ENCODE results near the gene GPR61.
A peak's percentile ranks its signal among the peaks of the same experiment; 100 is the strongest.

GPR61 gene

DNA sequence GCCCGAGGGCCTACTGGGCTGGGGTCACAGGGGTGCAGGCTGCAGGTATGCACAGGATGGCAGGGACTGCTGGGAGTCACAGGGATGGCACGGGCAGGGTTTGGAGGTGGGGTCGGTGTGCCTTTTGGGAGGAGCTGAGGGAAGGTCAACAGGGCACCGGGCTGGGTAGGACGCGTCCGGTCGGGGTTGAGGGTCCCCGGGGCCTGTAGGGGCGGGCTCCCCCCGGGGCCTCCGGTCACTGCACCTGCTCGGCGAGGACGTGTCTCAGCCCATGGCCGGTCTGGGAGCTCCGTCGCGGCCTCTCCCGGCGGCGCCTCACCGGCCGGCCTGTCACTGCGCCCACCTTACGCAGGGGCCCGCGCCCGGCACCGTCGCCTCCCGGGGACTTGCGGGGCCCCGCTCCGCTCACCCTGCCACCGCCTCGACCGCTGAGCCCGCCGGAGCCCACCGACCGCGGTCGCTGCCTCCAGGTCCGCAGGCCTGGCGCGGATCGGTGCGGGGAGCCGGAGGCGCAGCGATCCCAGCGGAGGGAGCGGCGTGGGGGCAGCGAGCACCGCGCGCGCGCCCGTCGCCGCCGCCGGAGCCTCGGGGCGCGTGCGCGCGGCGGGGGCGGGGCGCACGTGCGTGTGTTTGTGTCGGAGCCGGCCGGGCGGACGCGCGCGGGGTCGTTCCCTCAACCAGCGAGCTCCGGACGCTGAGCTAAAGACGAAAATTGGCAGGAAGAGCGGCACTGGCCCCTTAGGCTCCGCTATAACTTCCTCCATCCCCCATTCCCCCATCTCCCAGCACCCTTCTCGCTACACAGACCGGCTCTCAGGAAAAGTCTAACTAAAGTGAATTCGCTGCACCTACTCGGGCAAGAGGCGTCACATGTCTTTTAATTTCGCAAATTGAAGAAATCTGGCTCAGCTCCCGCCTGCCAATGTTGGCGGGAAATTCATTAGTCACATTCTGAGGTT, 30.2 kb upstream of the GPR61 start, which contains the start of gene AMIGO1:
AMIGO1 (minus strand) TSS at position 552 of the 959 bp plus-strand sequence. CDS start 815 bp downstream, outside the sequence.
- DNase-seq: peak; percentile 52 to 61

DNA sequence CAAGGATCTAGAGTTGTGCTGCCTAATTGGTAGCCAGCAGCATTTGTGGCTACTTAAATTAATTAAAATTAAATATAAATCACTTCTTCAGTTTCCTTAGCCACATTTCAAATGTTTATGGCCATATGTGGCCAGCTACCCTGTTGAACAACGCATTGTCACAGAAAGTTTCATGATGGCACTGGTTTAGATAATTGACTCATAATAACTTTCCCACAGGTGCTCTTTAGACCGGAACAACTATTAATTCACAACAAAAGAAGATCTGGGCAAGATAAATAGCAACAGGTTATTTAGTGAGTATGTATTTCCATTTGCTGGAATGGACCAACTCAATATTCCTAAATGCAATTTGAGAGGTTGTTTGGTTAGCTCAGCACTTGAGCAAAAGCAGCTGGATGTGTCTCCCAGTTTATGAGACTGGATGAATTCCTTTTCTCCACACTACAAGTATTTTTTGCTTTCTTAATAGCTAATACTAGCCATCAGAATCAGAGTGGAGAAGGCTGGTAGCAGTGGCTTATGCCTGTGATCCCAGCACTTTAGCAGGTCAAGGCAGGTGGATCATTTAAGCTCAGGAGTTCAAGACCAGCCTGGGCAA, 26.5 kb upstream of the GPR61 start:
- DNase-seq: no peak

DNA sequence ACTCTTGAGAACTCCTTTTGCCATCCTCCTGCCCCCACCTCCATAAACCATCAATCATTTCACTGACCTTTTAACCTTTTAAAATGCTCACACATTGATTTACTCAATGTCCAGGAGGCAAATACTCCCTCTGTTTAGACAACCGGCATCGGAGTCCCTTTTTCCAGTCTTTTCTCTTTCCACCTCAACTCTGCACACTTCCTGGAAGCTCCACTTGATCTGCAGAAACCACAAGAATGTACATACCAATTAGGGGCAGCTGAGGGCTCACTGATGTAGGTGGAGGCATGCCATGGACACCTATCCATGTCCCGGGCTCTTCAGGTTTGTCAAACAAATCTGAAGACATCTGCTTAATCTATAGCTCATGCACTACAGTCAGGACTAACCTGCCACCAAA, 24.8 kb upstream of the GPR61 start:
- DNase-seq: no peak

DNA sequence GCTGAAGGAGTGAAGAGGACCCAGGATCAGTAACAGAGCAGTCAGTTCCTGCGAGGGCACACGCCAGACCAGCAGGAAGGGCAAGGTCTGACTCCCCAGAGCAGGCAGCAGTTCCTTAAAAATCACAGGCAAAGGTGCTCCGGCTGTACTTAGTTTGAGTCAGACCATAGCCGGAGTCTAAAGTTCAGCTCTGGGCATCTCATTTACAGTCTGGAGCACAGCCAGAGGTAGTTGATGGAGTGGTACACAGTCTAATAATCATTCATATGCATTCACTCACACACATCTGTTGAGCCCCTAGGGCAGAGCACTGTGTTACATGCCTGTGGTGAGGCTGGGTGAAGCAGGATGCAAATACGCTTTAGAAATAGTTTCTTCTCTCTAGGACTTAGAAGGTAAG, 22.8 kb upstream of the GPR61 start:
- no peak for DNase-seq

DNA sequence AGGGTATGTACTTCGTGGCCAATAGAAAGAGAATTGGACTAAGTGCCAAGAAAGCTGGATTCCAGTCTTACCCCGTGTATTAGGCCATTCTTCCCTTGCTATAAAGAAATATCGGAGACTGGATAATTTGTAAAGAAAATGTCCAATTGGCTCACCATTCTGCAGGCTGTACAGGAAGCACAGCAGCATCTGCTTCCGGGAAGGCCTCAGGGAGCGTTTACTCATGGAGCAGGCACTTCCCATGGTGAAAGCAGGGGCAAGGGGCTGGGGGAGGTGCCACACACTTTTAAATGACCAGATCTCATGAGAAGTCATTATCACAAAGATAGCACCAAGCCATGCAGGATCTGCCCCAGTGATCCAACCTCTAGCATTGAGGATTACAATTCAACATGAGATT, 22.3 kb upstream of the GPR61 start:
- DNase-seq: no peak

DNA sequence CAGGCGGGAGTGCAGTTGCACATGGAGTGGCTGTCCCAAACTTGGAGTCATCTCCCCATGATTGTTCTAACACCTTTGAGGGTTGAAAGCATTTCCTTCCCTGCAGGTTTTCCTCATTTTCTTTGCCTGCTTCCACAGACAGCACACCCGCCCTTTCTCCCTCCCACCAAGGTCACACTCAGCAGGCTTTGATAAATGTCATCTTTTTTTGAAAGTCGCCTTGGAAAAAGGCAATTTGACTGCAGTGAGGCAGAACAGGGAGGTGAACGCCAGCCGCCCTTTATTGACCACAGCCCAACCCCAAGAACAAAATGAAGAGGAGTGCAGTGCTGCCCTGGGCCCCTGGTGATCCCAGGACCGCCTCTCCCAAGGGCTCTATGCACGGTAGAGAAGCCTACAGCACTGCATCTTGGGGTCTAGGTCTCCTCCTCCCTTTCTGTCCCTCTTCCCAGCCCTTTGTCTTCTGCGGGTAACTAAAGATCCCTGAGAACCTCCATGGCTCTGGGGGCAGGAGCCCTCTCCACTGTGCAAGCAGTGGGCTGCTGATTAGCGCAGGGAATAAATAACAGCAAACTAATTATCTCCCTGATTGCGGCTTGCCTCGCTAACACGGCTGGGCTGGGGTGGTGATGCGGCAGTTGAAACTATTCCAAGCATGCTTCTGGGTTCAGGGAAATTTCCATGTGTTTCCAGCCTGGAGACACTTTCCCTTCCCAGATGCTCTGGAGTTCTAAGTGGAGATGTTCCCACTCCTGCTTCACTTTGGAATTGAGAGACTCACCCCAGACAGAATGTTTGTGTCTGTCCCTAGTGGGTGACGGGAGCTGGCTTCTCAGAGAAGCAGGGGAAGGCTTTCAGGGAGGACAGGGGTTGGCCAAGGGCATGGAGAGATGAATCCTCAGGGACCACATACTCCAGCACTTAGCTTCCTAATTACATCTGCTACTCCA, 18.4 kb upstream of the GPR61 start:
- DNase-seq: no peak

DNA sequence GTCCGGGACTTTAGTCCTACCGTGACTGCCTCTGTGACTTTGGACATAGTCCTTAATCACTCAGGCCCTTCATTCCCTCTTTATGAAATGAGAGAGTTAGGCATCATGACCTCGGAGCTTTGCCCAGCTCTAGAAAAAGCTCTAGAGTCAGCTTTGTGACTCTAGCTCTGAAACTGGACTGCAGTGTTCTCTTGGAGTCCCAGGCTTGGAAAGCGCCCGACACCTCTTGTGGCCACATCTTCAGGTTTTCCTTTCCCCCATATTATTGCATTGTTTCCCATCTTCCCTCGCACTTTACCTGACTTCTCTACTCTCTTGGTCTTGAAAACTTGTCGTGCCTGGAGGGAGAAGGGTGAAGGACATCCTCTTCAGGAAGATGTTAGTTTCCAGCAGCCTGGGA, 17.6 kb upstream of the GPR61 start:
- DNase-seq: no peak

DNA sequence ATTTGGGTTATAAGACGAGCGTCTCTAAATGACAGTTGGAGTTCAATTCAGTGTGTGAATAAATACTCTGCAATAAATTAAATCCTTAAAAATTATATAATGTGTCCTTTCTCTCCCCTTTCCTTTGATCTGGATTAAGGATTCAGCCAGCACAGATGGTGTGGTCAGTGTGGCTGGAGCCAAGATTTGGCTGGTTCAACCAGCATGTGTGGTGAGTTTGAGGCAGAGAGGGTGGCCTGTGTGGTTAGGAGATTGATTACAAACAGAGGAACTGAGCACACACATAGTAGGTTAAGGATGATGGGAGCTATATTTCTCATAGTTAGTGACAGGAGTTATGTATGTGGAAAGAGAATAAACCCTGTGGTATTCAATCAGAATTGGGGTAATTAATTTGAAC, 16.0 kb upstream of the GPR61 start:
- DNase-seq: no peak

DNA sequence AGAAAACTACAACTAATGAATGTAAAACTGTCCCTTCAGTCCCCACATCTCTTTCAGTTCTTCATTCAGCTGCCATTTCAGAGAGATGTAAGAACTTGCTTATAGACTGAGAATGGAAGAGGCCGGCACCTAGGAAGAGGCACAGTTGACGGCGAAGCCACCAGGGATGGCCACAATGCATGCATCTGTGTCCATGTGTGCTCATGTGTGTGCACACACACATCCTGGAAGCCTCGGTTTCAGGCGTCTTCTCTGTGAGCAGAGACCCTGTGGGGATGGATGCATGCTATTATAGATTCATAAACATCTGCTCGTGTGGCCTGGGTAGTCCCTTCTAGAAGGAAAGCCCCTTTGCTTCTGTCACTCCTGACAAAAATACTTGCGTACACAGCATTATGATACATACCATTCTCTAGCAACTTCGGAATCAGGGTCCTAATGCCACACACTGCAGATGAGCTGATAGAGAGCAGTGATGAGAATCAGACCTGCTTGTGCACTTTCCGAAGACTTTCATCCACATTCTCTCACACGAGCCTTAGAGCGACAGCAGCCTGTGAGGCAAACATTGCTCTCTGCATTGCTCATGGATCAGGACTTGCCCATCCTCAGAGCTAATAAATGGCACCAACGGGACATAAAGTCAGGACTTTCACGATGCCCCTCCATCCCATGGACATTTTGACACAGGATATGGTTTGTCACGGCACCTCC, 12.4 kb upstream of the GPR61 start:
- no peak for DNase-seq

DNA sequence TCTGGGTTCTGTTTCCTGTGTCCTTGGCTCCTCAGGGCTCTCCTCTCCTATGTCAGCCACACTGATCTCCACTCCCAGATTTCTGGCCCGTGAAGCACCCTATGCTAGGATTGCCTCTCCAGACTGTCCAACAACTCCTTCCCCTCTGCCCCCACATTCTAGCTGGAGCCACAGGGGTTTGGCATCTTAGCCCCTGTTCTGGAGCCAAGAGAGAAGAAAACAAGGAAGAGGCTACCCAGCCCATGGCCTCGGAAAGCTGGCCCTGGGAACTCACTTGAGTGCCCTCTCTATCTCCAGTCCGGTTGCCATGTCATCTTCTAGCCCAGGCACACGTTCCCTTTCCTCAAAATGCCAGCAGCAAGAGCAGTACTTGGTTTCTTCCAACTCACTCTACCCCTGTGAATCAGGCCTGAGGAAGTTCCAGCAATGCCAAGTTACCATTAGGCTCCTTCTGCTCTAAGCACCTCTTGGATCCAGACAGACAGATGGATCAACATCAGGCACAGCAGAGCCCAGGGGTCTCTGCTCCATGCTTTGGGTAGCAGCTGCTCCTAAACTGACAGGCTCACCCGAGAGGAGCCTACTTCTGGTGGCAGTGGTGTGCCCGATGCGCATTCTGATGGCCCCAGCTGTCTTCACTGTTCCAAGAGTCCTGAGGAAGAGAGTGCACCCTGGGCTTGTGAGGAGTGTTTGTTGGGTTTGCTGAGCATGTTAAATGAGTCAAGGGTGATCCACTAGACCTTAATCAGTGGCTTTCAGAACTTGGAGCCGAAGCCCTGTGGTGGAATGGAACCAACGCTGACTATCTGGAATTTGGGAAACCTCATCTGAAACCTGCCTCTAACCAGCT, 11.6 kb upstream of the GPR61 start:
- no peak for DNase-seq

DNA sequence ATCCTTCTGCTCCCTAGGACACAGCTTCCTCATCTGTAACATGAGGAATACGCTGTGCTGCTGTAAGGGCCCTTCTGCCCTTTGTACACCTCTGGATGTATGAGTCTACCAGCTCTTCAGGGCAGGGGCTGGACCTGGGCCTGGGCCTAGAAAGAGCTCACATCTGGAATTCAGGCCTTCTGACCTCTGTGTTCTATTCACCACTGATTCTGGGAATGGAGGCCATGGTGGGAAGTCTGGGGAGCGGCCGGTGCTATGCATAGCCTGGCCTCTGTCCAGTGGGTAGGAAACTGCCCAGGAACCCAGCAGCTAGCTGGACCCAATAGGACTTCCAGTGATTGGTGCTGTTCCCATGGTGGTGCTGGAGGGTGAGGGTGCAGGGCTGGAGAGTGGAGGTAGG, 11.0 kb upstream of the GPR61 start:
- DNase-seq: no peak

DNA sequence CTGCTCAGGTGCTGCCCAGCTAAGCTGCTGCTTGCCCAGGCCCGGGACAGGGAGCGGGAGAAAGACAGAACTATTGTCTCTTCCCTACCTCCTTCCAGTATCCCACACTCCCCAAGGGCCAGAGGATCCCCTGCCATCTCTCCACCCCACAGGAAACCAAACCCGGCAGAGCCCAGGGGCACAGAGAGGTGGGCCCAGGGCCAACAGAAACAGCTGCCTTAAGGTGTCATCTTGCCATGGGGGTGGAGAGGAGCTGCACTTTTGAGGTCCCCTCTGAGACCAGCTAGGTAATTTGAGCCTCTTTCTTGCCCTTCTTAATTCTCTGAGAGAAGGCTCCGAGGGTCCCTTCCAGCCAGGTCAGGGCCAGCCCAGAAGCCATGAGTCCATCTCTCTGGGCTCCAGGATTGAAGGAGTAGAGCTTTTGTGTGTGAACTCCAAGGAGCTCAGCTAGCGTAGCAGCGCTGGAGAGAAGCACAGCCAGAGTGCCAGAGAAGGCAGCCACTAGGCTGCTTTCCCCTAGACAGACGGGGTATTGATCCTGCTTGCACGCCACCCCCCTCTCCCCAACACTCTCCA, 9.7 kb upstream of the GPR61 start:
- DNase-seq: no peak

DNA sequence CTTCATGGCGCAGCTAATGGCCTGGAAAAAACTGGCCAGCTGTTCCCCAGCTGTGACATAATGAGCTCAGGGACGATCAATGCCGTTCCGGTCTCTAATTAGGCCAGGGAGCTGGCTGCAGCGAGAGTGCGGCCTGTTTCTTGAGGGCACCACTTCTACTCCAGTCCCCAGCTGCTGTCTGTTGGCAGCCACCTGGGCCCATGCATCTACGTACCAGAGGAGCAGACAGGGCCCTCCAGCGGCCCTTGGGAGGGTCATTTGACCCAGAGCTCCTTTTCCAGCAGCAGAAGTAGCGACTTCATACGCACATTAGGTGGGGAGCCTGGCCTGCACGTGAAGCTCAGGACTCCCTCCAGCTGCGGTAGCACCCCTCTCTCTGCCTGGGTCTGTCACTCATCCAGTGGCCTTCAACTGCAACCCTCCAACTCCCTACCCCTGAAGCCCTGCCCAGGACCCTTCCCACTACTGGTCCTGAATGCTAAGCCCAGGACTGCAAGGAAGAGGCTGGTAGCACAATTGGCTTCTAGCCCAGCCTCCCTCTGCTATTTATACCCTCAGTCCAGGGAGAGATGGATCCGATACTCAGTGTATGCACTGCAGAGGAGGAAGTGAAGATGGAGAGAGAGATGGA, 9.1 kb upstream of the GPR61 start:
- no peak for DNase-seq

DNA sequence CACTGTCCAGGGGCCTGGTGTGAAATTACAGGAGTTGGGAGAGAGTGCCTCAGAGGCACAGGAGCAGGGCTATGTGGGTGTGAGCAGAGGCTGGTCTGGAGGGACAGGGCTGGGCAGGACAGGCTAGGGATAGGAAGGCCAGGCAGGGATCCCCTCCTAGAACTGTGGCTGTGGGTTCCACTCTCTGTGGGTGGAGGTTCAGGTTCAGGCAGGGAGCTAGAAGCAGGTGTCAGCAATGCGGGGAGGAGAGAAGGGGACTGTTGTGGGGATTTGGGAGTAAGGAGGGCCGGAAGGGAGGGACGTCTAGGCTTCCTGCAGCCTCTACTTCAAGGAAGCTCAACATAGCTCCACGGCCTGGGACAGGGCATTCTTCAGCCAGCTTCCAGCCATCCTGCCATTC, 8.3 kb upstream of the GPR61 start:
- no peak for DNase-seq

DNA sequence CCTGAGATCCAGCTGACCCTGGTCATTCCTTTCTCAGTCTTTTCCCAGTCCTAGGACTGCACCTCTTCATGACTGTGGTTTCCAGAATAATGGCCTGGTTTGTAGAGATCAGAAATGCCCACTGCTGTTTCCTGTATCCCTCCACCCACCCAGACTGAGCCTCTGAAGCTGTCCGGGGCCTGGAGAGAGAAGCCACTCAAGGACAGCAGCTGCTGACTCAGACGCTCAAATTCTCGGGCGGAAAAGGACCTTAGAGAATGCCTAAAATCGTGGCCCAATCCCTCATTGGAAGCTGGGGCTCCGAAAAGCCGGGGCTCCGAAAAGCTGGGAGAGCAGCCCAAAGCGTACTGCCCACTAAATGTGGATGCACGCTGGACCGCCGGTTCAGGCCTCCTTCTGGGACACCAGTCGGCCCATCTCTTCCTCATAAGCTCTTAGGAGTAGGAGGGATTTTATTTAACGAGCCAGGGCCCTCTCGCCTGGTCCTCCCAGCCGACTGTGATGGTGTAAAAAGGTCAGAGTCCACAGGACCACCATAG, 7.8 kb upstream of the GPR61 start:
- no peak for DNase-seq

DNA sequence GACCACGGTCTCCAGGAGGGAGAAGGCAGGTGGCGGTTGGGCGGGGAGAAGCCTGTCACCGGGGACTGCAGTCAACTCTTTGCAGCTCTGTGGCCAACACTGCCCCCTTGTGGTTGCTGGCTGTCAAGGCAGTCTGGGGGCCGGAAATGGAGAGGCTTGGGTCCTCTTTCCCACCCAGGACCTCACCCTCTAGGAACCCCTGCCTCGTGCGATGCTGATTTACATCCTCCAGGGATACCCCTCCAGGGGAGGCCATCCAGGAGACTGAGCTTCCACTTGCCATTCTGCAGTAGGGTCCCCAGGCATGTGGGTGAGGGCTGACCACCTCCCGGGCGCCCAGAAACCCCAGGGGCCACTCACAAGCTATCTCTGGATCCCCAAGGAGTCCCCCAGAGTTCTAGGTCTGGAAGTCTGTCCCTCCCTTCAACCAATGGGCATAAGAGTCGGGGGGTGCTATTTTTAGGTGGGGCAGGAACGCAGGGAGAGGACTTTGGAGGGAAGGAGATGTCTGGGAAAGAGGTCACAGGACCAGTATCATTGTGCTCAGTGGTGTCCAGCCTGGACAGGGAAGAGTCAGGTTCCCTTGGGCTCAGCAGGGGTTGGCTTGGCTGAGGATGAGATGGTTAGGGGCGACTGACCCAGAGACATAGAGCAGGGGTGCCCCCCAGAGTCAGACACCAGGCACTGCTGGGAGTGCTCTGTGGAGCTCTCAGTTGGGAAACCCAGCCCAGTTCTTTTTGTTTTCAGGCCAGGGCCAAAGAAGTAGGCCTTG, 7.1 kb upstream of the GPR61 start:
- peak; percentile 95 to 98 for DNase-seq

DNA sequence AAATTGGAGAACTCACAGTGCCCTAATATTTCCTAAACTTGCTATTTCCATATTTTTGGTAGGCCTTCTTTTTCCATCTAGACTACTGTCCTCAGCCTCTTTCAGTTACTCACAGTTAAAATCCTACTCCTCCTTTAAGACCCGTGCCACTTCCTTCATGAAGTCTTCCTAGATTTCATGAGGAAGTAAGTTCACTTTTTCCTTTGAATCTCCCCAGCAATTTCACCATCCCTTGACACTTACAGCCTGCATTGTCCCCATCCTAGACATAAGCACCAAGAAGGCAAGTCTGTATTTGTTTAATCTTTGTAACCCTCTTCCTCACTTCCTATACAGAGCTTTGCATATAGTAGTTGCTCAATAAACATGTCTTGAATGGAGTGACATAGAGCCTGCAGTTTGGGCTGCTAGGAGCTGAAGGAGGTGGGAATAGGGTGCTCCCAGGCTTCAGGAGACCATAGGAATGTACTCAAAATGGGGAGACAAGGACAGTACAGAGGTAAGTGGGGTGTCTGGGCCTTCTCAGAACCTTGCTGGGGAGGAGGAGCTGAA, 5.3 kb upstream of the GPR61 start:
- no peak for DNase-seq

DNA sequence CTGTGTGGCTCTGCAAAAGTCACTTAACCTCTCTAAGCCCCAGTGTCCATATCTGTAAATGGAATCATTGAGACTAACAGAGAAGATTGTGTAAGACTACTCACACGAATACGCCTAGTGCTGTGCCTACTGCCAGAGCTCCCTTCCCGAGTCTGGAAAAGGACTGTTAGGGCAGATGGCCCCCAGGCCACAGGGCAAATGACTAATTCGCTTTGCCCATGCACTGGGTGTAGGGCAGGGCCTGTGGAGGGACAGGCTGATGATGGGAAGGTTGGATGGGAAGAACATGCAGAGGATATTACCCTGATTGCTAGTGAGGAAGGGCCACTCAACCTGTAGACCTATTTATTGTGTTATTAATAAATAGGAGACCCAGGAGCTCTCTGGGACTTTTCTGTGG, 4.2 kb upstream of the GPR61 start:
- DNase-seq: no peak

DNA sequence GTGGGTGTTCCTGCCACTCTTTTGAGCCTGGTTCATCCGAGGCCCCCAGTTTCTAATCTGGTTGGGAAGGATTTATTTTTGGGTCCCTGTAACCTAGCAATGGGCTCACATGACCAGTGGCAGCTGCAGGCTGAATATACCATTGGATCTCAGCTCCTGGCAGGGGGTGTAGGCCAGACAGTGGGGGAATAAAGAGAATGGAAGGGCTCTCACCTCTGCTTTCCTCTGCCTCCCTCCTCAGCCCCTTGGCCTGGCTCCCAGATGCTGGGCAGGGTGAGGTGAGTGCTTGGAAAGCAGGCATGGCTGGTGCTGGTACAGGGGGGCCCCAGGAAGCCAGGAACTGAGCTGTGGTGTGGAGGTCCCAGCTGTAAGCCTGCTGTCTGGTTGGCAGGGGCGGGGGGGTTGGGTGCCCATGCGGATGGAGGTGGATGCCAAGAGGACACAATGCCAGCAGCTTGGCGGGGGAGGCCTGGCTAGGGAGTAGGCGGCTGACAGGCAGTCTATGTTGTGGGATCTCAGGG, 3.6 kb upstream of the GPR61 start:
- no peak for DNase-seq

Measured in stimulated activated CD4-positive, alpha-beta T cell treated with anti-CD3 and anti-CD28 coated beads, Interleukin-2, amount 100 ng/mL, for 48 hours (primary cell).